SK-N-SH (cell line): ENCODE data around the gene TKT.

ENCODE experiments used
- CTCF ChIP-seq: fragments of 200-600 bp; sonication (generic); IDR thresholded peaks from 2 replicates; pipeline ENCODE4 v1.6.1; 2017; ENCODE audit warnings: antibody characterized with exemption, mild to moderate bottlenecking, moderate library complexity
- NFIC ChIP-seq: IDR thresholded peaks from 2 replicates; pipeline ENCODE4 v1.4.0; 2012; ENCODE audit warnings: borderline replicate concordance
- RAD21 ChIP-seq: IDR thresholded peaks from 2 replicates; pipeline ENCODE4 v1.6.1; 2012; ENCODE audit warnings: mild to moderate bottlenecking, low read length
- RFX5 ChIP-seq: IDR thresholded peaks from 2 replicates; pipeline ENCODE4 v1.6.1; 2012; ENCODE audit warnings: mild to moderate bottlenecking, improper control_type of control experiment, low read length
- TAF1 ChIP-seq: IDR thresholded peaks from 2 replicates; pipeline ENCODE4 v1.6.1; 2012; ENCODE audit warnings: low read depth, mild to moderate bottlenecking, low read length, moderate library complexity, borderline replicate concordance
- TEAD4 ChIP-seq: IDR thresholded peaks from 2 replicates; pipeline ENCODE4 v1.4.0; 2012; ENCODE audit warnings: mild to moderate bottlenecking, borderline replicate concordance; ENCODE audit not compliant: insufficient read depth
- TF ChIP-seq, protein P1 (sequence below): IDR thresholded peaks from 2 replicates; pipeline ENCODE4 v1.4.0; 2012; ENCODE audit warnings: low read depth, borderline replicate concordance

DNA sequence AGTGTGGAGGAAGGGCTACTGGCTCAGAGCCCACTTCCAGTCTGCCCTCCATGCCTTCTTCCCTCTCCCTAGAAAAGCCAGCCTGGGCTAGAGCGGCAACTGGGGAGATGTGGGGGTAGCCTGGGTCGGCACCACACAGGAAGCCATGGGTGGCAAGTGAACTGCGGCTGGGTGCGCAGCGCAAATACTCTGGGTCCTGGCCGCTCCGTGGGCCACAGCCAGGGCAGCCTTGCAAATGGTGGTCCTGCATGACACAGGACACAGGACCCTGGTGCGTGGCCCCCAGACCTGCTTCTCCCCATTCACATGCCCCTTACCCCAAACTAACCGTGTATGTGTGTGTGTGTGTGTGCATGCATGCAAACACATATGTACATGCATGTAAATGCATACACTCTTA lies 69.1 kb downstream of the TKT start:
- TF ChIP-seq RFX5, result no peak
- no peak for TF ChIP-seq RAD21
- TF ChIP-seq TAF1, result no peak
- TF ChIP-seq NFIC, result no peak
- no peak for TF ChIP-seq TEAD4
- TF ChIP-seq CTCF, result no peak
- TF ChIP-seq, protein P1, sequence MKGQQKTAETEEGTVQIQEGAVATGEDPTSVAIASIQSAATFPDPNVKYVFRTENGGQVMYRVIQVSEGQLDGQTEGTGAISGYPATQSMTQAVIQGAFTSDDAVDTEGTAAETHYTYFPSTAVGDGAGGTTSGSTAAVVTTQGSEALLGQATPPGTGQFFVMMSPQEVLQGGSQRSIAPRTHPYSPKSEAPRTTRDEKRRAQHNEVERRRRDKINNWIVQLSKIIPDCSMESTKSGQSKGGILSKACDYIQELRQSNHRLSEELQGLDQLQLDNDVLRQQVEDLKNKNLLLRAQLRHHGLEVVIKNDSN, result no peak
